ENCODE measurements around the gene VOPP1.

DNA sequence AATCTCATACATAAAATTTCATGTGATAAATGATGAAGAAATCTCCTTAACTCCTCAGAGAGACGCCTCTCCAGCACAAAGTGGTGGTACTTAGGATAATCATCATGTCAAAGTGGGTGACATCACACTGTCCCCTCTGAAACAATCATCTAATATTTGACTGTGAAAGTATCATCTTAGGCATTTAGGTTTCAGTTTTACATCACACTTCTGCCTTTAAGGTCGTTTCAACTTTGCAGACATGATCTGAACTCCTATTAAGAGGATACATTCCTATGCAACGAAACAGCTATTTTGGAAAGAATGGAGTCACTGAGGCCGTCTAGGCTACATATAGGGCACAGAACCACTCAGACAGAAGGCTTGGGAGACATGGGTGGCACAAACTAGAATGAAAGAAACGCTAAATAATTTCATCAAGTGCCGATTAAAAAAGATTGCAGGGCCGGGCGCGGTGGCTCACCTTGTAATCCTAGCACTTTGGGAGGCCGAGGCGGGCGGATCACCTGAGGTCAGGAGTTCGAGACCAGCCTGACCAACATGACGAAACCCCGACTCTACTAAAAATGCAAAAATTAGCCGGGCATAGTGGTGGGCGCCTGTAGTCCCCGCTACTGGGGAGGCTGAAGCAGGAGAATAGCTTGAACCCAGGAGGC is 2.0 kb downstream of the VOPP1 start:
- TF ChIP-seq, protein P1, sequence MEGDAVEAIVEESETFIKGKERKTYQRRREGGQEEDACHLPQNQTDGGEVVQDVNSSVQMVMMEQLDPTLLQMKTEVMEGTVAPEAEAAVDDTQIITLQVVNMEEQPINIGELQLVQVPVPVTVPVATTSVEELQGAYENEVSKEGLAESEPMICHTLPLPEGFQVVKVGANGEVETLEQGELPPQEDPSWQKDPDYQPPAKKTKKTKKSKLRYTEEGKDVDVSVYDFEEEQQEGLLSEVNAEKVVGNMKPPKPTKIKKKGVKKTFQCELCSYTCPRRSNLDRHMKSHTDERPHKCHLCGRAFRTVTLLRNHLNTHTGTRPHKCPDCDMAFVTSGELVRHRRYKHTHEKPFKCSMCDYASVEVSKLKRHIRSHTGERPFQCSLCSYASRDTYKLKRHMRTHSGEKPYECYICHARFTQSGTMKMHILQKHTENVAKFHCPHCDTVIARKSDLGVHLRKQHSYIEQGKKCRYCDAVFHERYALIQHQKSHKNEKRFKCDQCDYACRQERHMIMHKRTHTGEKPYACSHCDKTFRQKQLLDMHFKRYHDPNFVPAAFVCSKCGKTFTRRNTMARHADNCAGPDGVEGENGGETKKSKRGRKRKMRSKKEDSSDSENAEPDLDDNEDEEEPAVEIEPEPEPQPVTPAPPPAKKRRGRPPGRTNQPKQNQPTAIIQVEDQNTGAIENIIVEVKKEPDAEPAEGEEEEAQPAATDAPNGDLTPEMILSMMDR (IDR thresholded peaks at IDR 0.05): no peak
- no peak for TF ChIP-seq POLR2A (IDR thresholded peaks at IDR 0.05)
